ENCODE data around the gene MAZ.
A peak's percentile ranks its signal among the peaks of the same experiment; 100 is the strongest.

MAZ gene

GRCh38 chr16:29763326-29763725, 43.0 kb upstream of the MAZ start:
- TF ChIP-seq CREB1 (IDR thresholded peaks at IDR 0.05; ENCODE audit: low read depth) (no peak), NFIC (IDR thresholded peaks at IDR 0.05) (no peak), EGR1 (IDR thresholded peaks at IDR 0.05) (no peak), USF1 (IDR thresholded peaks at IDR 0.05) (no peak)

GRCh38 chr16:29765167-29766032, 40.9 kb upstream of the MAZ start:
- TF ChIP-seq USF1 (IDR thresholded peaks at IDR 0.05) (no peak), NFIC (IDR thresholded peaks at IDR 0.05) (peak; percentile 36; the same call in 1 of the 2 replicates), ZBTB7A (IDR thresholded peaks at IDR 0.05; ENCODE audit: low read depth) (no peak), TCF12 (IDR thresholded peaks at IDR 0.05; ENCODE audit: low read depth) (peak; percentile 17; the same call in 1 of the 2 replicates), REST (IDR thresholded peaks at IDR 0.05; ENCODE audit: low read depth) (no peak)

GRCh38 chr16:29766571-29766970, 39.8 kb upstream of the MAZ start:
- TF ChIP-seq CREB1 (IDR thresholded peaks at IDR 0.05; ENCODE audit: low read depth) (no peak), USF1 (IDR thresholded peaks at IDR 0.05) (no peak), EGR1 (IDR thresholded peaks at IDR 0.05) (no peak), CEBPB (IDR thresholded peaks at IDR 0.05) (no peak), RAD21 (IDR thresholded peaks at IDR 0.05; ENCODE audit: low read depth) (no peak), TEAD4 (IDR thresholded peaks at IDR 0.05) (no peak), TAF1 (IDR thresholded peaks at IDR 0.05; ENCODE audit: low read depth) (no peak), FOXM1 (IDR thresholded peaks at IDR 0.05; ENCODE audit: borderline replicate concordance, low read depth) (no peak), EP300 (IDR thresholded peaks at IDR 0.05; ENCODE audit: borderline replicate concordance) (no peak), ZBTB7A (IDR thresholded peaks at IDR 0.05; ENCODE audit: low read depth) (no peak), TCF12 (IDR thresholded peaks at IDR 0.05; ENCODE audit: low read depth) (no peak)

GRCh38 chr16:29767062-29767461, 39.3 kb upstream of the MAZ start:
- TF ChIP-seq CEBPB (IDR thresholded peaks at IDR 0.05) (no peak), TEAD4 (IDR thresholded peaks at IDR 0.05) (no peak)

GRCh38 chr16:29769507-29769906, 36.8 kb upstream of the MAZ start:
- TF ChIP-seq TAF1 (IDR thresholded peaks at IDR 0.05; ENCODE audit: low read depth) (no peak), EP300 (IDR thresholded peaks at IDR 0.05; ENCODE audit: borderline replicate concordance) (no peak), MAX (IDR thresholded peaks at IDR 0.05) (no peak), CEBPB (IDR thresholded peaks at IDR 0.05) (no peak), CREB1 (IDR thresholded peaks at IDR 0.05; ENCODE audit: low read depth) (no peak), ZBTB7A (IDR thresholded peaks at IDR 0.05; ENCODE audit: low read depth) (no peak), TEAD4 (IDR thresholded peaks at IDR 0.05) (no peak)

- TF ChIP-seq YY1 (IDR thresholded peaks at IDR 0.05; ENCODE audit: low read depth) (no peak), ZBTB7A (IDR thresholded peaks at IDR 0.05; ENCODE audit: low read depth) (no peak), CREB1 (IDR thresholded peaks at IDR 0.05; ENCODE audit: low read depth) (no peak), FOXM1 (IDR thresholded peaks at IDR 0.05; ENCODE audit: borderline replicate concordance, low read depth) (no peak), CEBPB (IDR thresholded peaks at IDR 0.05) (no peak), NFIC (IDR thresholded peaks at IDR 0.05) (no peak)
These were observed 35.9 kb upstream of the MAZ start for GRCh38 chr16:29770250-29770929.

- 0 out of 2 replicates have a peak, but pooled peaks have one; percentile 27 for TF ChIP-seq CEBPB (IDR thresholded peaks at IDR 0.05)
These were observed 34.0 kb upstream of the MAZ start for GRCh38 chr16:29772330-29772729.

- TF ChIP-seq NFIC (IDR thresholded peaks at IDR 0.05), result no peak
- TF ChIP-seq YY1 (IDR thresholded peaks at IDR 0.05; ENCODE audit: low read depth), result no peak
- TF ChIP-seq CREB1 (IDR thresholded peaks at IDR 0.05; ENCODE audit: low read depth), result no peak
- no peak for TF ChIP-seq REST (IDR thresholded peaks at IDR 0.05; ENCODE audit: low read depth)
These were observed 31.6 kb upstream of the MAZ start for GRCh38 chr16:29774730-29775129.

Measured in Ishikawa (cell line).